ENCODE data around the gene WDR7.

The WDR7 gene

DNA sequence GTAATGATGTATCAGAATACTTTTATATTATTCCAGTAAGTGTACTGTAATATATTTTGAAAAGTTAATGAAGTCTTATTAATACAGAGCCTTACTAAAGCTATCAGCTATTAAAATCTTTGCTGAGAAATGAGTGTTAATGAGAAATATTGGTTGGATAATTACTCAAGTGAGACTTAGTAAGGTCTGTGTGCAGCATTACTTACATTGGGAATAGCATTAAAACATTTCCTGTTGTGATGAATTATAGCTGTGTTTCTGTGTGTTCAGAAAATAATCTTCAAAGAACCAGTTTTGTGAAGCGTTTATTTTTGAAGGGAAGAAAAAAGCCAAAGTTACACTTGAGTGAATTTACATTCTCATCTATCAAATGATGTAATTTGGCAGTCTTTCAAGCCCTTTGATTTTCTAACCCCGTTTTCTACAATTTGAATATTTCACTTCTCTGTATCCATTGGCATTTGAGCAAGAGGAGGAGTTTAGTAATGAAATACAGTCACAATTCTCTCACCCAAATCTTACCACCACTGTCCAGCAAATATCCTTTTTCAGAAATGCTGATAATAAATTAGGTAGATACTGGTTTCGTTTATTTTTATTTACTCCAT lies 372.2 kb downstream of the WDR7 start:
- FAIRE-seq (no peak), DNase-seq (ENCODE audit: insufficient read length, low spot score) (no peak)

DNA sequence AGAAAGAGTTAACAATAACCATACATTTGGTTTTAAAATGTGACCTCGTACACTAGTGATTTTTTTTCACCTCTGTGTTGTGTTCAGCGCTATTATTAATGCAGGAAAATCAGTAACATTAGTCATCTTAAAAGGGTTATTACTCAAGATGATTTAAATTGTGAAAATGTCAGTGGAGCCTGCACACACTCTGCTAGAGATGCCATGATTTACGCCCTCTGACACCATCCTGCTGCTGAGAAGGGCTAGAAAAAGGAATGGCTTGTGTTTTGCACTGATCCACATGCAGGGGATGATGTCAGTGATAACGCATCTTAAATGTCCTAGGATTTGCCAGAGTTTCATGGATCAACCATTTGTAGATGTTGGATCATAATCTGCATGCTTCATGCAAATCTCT lies 374.4 kb downstream of the WDR7 start:
- FAIRE-seq (no peak), DNase-seq (ENCODE audit: insufficient read length, low spot score) (no peak)

DNA sequence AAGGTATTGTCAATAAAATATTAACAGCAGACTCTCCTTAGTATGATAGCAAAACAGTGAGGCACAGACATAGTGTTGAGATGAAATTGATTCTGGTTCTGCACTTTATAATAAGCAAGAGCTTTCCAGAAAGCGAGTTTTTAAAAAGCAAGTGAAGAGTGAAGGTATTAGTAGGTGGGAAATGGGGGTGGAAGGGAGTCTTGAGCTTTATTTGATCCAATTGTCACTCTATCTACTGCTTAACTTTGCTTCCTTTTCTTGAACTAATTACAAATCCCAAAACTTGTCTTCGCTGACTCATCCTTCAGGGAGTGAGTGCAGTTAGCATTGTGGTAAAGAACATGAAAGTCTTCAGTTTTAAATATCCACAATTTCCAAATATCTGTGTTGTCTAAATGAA lies 375.2 kb downstream of the WDR7 start:
- DNase-seq (ENCODE audit: insufficient read length, low spot score) (no peak), FAIRE-seq (no peak)

DNA sequence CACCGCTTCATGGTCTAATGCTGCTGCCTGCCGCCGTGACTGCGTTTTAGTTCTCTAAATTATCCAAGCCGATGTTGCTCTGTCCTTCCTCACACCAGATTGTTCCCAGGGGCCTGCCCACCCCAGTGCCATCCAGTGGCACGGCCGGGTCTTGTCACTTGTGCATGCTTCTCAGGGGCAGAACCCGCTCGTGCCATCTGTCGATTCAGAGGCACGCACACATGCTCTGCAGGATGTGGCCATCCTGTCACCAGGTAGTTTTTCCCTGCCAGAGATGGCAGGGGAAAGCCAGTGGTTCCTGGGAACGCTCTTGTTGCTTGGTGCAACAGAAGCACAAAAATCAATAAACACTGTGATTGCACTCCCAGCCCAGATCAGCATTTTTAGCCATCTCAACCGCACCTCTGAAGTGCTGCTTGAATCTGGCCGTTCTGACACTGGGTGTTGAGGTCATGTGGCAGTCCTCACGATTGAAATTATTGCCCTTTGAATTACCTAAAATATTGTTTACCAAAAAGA lies 376.1 kb downstream of the WDR7 start:
- no peak for DNase-seq (ENCODE audit: insufficient read length, low spot score)
- no peak for FAIRE-seq

DNA sequence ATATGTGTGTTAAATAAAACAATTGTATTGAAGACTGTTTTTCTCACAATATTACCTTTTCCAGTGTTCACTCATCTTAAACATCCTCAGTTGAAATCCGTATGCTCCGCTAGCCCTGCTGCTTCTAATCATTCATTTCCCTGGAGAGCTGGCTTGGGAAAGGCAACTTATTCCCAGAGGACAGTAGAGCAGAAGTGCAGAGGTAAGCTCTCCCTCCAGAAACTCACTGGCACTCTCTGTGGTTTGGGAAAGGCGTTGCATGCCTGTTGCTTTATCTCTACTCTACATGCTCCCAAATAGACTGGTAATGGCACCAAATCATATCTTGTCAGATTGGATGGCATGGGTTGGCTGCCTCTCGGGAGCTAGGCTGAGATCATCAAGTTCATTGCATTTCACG lies 378.6 kb downstream of the WDR7 start:
- DNase-seq (ENCODE audit: insufficient read length, low spot score) (no peak), FAIRE-seq (no peak)

DNA sequence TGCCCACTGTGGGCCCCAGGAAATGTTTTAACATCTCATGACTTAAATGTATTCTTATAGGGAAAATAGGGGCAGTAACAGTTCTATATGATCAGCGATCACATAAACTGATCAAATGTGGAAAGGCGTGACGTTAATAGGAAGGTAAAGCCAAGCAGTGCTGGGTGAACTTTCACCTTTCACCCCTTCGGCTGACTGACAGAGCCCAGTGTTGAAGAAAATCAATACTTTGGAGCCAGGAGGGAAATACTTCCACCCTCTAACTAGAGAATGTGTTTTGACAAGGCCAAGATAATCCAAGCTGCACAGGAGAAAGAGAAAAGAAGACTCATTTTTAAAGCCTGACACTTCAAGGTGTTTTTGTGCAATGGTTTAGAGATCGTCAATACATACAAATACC lies 379.3 kb downstream of the WDR7 start:
- FAIRE-seq = no peak
- DNase-seq (ENCODE audit: insufficient read length, low spot score) = no peak

DNA sequence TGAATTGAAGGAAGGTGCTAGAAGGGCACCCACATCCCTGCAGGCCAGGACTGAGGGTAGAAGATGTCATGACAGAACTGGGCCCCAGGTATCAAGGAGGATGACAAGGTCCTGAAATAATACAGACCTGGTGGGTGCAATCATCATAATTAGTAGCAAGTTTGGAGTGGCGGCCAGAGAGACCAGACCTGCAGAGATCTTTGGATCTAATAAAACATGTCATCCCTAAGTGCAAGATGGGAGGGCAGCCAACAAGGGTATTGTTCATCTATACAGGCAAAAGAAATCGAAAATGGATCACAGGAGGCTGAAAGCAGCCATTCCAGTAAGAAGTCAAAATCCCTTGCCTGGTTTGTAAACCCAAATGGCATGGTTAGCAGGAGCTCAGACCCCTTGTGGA lies 384.4 kb downstream of the WDR7 start:
- FAIRE-seq = no peak
- DNase-seq (ENCODE audit: insufficient read length, low spot score) = no peak

DNA sequence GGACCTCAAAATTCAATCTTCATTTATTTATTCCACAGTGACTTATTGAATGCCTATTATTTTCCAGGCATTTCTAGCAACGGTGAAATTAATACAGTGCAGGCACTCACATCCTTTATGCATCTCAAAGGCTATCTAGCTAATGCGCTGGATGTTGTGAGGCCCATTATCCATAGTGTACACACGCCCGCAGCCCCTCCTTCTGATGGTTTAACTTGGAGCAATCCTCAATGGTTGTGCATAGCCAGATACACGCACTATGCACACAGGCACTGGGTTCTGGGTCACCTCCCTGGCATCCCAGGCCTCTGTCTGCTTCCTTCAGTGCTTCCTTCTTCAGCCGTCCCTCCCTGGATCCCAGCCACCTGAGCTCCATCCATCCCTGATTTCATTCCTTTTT lies 387.2 kb downstream of the WDR7 start:
- DNase-seq (ENCODE audit: insufficient read length, low spot score) (no peak), FAIRE-seq (no peak)

DNA sequence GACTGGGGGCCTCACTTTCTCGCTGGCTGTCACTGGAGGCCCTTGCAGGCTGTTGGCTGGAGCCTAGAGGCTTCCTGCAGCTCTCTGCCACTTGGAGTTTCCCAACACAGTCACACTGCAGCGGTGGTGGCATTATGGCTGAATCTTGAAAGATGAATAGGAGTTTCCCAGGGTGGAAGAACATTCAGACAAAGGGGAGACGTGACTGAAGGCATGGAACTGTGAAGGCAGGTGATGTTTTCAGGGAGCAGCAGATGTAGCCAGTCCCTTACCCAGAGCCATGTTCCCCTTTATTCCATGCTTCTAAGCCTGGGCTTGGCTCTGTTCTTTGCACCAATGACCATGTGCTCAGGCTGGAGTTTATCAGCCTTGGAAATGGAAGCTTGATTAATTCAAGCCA lies 389.0 kb downstream of the WDR7 start:
- DNase-seq (ENCODE audit: insufficient read length, low spot score) = no peak
- no peak for FAIRE-seq

DNA sequence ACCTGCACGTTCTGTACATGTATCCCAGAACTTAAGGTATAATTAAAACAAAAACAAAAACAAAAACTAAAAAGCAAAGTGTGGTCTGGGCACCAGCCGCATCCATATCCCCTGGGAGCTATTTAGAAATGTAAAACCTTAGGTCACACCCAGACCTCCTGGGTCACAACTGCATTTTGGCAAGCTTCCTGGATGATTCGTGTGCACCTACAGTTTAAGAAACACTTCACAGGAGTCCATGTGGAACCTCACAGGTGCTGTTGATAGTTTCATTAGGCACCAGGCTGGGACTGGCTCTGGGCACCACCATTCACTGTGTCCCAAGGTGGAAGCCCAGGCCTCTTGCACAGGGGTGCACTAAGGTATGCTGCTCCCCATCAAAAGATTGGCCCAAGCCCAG lies 392.1 kb downstream of the WDR7 start:
- DNase-seq (ENCODE audit: insufficient read length, low spot score) = no peak
- no peak for FAIRE-seq

DNA sequence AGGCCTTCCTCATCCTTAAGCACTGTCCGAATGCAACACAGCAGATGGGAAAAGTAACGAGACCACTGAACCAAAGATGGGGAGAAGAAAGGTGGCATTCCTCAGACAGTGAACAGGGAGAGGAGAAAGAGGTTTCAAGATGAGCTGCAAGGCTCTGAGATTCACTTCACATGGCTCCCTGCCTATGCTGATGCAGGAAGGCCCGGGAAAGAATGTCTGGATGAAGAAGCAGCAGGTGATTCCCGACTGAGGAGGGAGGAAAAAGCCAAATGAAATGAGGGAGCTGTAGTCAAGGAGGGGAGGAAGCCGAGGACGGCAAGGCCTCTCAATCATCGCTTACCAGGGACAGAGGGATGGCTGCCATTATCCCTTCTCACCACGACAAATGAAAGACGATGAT lies 397.2 kb downstream of the WDR7 start:
- no peak for FAIRE-seq
- DNase-seq (ENCODE audit: insufficient read length, low spot score) = no peak

DNA sequence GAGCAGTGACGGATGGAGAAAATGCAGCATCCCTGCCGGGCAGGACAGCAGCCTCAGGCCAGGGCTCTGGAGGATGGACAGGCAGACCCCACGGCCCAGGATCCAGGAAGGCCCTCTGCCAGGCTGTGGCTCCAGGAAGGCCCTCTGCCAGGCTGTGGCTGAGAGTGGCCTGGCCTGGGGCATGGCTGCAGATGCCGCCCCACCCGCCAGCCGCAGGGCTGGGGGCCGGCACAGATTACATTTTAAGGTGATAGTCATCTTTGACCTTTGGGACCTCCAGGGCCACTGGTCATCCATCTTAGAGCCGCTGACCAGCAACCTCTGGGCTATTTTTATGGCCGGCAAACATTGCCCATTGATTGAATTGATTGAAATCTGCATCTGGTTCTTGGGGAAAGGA lies 397.7 kb downstream of the WDR7 start:
- FAIRE-seq = no peak

DNA sequence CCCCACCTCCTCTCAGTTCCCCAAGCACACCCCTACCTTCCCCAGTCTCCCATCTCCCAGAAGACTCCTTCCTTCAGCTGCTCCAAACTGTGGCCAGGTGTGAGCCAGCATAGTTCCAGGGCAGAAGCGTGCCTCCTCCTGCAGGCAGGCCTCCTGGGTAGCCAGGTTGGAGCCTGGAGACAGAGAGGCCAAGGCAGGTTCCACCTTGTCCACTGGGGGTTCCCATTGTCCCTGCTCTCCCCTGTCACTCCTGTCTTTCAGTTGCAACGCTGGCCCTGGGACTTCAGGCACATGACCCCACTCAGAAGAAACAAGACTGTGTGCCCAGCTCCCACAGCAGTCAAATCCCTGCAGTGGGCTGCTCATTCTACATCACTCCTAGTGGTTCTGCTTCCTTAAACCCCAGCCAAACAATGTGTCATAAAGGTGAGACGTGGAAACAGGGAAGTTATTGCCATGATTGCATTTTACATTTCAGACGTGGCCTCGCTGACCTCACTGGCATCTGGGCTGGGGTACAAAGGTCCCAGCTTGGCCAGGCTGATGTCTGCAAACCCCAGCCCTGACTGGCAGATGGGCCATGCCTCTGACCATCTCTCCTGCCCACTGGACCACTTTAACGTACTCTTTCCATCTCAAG lies 399.3 kb downstream of the WDR7 start:
- DNase-seq (ENCODE audit: insufficient read length, low spot score) (no peak), FAIRE-seq (no peak)

More for the DNA sequence above, 397.7 kb downstream of the WDR7 start:
- DNase-seq (ENCODE audit: insufficient read length, low spot score) = no peak

DNA sequence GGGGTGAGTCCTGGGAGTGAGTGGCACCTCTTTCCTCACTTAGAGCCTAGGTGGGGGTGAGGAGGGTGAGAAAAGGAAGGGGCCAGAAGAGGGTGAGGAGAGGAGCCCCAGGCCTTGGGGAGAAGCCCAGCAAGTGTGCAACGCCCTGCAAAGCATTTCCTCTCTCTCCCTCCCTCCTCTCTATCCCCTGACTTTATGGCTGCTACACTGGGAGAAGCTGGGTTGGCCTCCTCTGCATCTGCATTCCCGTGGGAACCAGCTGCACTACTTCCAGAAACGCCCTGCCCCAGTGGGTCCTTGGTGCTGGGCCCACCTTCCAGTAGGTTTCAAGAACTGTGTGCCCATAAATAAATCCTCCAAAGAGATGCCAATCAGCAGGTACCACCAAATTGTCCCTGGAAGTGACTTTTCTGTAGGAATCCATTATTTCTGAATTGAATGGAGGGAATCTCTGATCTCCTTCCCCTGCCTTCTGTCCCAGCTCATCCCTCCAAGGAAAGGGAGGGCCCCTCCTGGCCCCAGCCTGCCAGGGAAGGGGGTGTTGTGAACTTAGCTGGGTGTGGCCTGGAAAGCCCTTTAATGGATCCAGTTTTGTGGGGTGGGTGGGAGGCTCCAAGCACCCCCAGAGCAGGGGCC lies 400.0 kb downstream of the WDR7 start:
- DNase-seq (ENCODE audit: insufficient read length, low spot score) (no peak), FAIRE-seq (no peak)

DNA sequence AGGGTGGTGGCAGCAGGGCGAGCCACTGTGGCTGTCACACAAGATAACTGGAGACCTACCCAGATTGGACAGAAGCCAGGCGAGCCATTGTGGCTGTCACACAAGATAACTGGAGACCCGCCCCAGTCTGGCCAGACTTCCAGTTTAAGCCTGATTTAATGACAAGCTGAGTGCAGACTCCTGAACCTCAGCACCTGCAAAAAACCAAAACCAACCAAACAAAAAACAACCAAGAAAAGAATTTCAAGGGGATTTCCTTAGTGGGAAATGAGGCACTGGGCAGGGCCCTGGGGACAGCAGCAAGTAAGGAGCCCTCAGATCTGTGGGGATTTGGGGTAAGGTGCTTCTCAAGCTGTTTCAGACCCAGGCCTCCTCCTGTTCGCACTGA lies 400.5 kb downstream of the WDR7 start:
- no peak for FAIRE-seq

DNA sequence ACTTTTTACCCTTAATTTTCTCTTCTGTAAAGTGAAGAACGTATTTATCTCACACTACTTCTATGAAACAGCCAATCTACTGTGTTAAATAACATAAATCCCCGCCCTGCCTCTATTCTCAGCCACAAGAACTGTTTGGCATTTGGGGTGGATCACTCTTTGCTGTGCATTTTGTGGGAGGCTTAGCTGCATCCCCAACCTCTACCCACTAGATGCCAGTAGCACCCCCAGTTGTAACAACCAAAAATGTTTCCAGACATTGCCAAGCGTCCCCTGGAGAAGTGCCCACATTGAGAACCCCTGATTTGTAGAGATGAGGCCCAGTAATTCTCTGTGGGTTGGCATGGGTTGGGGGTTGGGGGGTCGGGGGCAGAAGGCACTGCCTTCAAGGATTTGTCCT lies 401.0 kb downstream of the WDR7 start:
- DNase-seq (ENCODE audit: insufficient read length, low spot score) (no peak), FAIRE-seq (no peak)

More for the DNA sequence above, 400.5 kb downstream of the WDR7 start:
- no peak for DNase-seq (ENCODE audit: insufficient read length, low spot score)

DNA sequence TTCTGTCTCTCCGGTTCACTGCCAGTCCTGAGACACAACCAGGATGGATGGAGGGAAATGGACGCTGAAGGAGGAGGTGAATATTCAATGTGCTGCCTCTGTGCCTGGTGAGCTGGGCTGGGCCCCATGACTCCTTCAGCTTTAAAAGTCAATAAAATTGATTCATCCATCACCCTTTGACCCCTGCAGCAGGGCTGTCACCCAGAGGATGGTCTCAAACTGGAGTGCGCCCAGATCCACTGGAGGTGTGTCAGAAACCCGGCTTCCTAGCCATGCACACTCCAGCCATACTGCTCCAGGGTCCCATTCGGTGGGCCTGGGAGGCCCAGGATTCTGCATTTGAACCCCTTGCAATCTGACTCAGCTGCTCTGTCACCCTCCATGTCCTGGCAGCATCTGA lies 401.6 kb downstream of the WDR7 start:
- DNase-seq (ENCODE audit: insufficient read length, low spot score) (no peak), FAIRE-seq (no peak)

DNA sequence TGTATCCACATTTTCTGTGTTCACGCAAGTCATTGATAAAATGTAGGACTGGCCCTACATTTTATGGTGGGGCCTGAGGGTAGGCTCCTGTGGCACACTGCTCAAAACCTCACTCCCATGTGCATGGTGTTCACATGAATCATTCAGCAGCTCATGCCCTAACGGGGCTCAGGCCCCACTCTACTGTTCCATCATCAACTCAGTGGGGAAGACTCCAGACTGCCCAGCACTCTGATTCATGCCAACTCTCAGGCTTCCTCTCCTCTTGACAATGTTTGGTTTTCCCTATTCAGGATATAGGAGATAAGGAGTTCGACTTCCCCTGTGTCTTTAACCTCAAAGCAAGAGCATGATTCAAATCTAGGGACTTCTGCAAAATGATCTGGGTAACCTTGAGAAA lies 403.7 kb downstream of the WDR7 start:
- FAIRE-seq (no peak), DNase-seq (ENCODE audit: insufficient read length, low spot score) (no peak)

DNA sequence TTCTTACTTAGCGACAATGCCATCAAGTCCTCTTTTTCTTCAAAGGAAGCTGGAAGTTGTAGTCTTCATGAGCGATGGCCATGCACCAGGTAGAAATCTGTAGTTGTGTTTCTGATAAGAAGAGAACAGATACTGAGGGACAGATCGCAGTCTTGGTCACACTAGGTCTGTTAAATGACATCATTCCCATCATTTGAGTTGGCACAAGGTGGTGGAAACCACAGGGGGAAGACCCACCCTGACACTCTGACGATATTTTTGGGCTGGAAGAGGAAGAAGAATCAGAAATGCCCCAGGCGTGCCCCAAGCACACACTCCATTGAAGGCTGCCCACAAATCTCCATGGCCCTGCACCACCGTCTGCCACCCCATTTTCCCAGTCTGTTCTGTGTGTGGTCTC lies 406.7 kb downstream of the WDR7 start:
- FAIRE-seq = no peak
- DNase-seq (ENCODE audit: insufficient read length, low spot score) = no peak

DNA sequence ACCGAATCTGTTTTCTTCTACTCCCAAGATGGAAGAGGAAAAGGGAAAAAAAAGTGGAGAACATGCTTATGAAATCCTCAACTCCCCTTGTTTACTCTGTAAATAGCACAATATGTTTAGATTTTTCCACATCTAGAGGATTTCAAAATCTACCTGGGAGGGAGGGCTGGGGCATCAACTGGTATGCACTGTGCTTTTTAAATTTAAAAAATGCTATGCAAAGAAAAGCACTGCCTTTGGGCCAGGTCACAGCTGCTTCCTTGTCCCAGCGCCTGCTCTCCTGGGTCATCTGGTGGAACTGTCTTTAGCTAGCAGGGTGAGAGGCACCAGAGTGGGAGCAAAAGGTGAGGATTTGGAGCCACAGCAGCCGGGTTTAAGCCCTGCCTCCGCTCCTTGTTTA lies 407.6 kb downstream of the WDR7 start:
- FAIRE-seq = no peak
- no peak for DNase-seq (ENCODE audit: insufficient read length, low spot score)

DNA sequence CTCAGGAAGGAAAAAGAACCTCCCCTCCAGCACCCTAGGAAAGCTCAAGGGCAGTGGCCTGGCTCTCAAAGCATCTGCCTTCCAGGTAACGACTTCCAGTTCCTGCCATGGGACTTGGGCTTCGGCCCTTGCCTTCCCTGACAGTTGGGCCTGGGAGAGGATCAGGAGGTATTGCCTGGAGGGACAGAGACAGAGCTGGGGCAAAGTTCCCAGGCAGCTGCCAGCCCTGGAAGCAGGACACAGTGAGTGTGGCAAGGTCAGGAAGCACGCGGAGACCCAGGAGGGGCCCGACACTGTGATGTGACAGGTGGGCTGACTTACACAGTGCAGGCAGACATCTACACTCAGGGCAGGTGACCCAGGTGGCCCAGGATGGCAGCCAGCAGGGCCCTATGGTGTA lies 408.2 kb downstream of the WDR7 start:
- FAIRE-seq (no peak), DNase-seq (ENCODE audit: insufficient read length, low spot score) (no peak)

DNA sequence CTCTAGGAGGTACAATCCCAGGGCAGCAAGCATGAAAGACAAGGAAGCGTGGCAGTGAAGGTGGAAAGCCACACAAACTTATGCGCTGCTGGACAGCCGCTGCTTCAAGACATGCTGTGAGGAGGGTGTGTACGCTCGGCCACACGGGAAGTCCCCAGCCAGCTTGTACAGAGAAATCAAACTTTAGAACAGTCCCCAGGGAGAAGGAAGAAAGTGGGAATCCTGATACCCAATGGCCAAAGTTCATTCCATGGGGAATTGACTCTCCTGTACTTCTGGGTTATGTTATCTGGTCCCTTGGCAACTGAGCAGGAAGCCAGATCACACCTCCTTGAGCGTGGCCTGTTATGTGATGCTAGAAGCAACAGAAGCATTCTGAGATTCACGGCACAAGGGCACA lies 409.7 kb downstream of the WDR7 start:
- FAIRE-seq = no peak
- no peak for DNase-seq (ENCODE audit: insufficient read length, low spot score)
